Measurements from ENCODE around the gene MEIOB.

DNA sequence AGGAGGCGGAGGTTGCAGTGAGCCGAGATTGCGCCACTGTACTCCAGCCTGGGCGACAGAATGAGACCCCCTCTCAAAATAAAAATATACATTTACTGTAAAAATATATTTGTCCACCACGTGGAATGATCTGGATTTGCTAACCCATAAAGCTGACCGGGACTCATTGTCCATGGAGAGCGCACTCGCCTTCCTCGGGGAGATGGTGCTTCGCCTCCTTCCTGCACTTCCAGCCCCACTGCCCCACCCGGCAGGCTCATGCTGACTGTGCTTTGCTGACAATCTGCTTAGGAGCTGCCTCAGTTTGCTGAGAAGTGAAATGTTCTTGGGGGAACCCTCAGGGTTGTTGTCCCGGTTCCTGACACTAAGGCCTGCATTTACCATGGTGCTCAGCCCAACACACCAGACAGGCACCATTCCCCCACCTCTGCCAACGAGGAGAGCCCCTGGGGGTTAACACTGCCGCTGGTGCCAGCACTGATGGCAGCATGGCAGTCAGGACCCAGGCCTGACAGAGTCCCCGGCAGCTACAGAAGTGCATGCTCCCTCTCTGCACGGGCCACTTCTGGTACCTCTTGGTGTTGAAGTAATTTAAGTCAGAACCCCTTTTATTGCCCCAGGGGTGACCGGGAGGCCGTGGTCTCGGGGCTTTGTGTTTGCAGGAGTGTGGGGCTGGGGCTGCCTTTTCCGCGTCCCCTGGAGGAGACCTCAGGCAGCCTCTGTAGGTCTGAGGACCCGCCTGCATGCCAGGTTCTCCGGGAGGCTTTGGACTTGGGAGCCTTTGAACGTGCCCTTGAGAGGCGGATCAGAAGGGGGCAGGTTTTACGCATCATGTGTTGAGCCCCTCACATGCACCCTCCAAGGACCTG, 86.8 kb downstream of the MEIOB start:
- TF ChIP-seq BACH2 (CRISPR knock-in tag; IDR thresholded peaks at IDR 0.05; ENCODE audit: borderline replicate concordance) (no peak), SNAI2 (CRISPR knock-in tag; IDR thresholded peaks at IDR 0.05) (no peak), ARNTL (CRISPR knock-in tag; IDR thresholded peaks at IDR 0.05; ENCODE audit: borderline replicate concordance, low read depth) (no peak), RARB (CRISPR knock-in tag; IDR thresholded peaks at IDR 0.05) (no peak), PATZ1 (CRISPR knock-in tag; IDR thresholded peaks at IDR 0.05; ENCODE audit: borderline replicate concordance) (no peak), ZNF8 (CRISPR knock-in tag; IDR thresholded peaks at IDR 0.05) (no peak), ZFP30 (CRISPR knock-in tag; IDR thresholded peaks at IDR 0.05) (no peak), ZNF70 (CRISPR knock-in tag; IDR thresholded peaks at IDR 0.05) (no peak), TOX (CRISPR knock-in tag; IDR thresholded peaks at IDR 0.05; ENCODE audit: borderline replicate concordance) (no peak), ISL1 (CRISPR knock-in tag; IDR thresholded peaks at IDR 0.05) (no peak), PPARA (CRISPR knock-in tag; IDR thresholded peaks at IDR 0.05; ENCODE audit: borderline replicate concordance) (no peak)
- TF ChIP-seq, protein P1, sequence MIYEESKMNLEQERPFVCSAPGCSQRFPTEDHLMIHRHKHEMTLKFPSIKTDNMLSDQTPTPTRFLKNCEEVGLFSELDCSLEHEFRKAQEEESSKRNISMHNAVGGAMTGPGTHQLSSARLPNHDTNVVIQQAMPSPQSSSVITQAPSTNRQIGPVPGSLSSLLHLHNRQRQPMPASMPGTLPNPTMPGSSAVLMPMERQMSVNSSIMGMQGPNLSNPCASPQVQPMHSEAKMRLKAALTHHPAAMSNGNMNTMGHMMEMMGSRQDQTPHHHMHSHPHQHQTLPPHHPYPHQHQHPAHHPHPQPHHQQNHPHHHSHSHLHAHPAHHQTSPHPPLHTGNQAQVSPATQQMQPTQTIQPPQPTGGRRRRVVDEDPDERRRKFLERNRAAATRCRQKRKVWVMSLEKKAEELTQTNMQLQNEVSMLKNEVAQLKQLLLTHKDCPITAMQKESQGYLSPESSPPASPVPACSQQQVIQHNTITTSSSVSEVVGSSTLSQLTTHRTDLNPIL (CRISPR knock-in tag; IDR thresholded peaks at IDR 0.05; ENCODE audit: low read depth) = no peak
